Measurements from ENCODE around the gene TRAF2.

GRCh38 chr9:136935651-136936050, 49.3 kb downstream of the TRAF2 start:
- TF ChIP-seq CTCF (IDR thresholded peaks at IDR 0.05; ENCODE audit: insufficient read depth, low read depth, low read length), result no peak
- TF ChIP-seq EZH2 (IDR thresholded peaks at IDR 0.05; ENCODE audit: insufficient read depth, low read length), result no peak

All from astrocyte (in vitro differentiated cells and primary cell).